K562 (cell line): ENCODE measurements around the gene GSC. TPM values are rescaled to one million over a fixed set of nuclear protein-coding genes. Genes with fewer than 3 reads are reported as not detected.

Experiments
- ATAC-seq: fragments of 200-7000 bp; cut with Tn5 transposase; 3 replicates; pipeline ENCODE4 v1.9.1; 2020; ENCODE audit warnings: moderate library complexity
- BruUV-seq: library from RNA; stranded (reverse); fragments of 400-500 nt; replicated peaks from 2 replicates; lab custom pipeline; 2021; lab: Mats Ljungman, UMichigan
- CTCF ChIA-PET: fragments of 300-600 bp; formaldehyde crosslinking; extraction: SDS; loops from one replicate; lab custom pipeline; 2021; ENCODE audit warnings: low intra/inter-chr PET ratio; lab: Yijun Ruan, JAX
- POLR2A ChIA-PET: fragments of 300-600, 350-650 bp; sonication (Branson Sonifier 250); formaldehyde crosslinking; extraction: SDS; loops from one replicate; lab custom pipeline; 2021; ENCODE audit warnings: antibody characterized with exemption, inconsistent platforms; lab: Yijun Ruan, JAX
- DNase-seq, 4 experiments: peaks; one replicate each; pipeline versions ENCODE4 v3.0.0 to v3.0.0-alpha.2; 2011 to 2018; ENCODE audit warnings: low spot score in 3 of 4, mixed read lengths in 3 of 4; ENCODE audit errors: extremely low read depth in 1 of 4
- FAIRE-seq: peaks from 2 replicates; lab custom pipeline; 2011; peaks lifted over from hg19 to GRCh38; lab: Jason Lieb, UNC
- H2AFZ ChIP-seq: 2 replicates; pipeline ENCODE4 v1.6.0; 2011; ENCODE audit warnings: low read depth, low read length, control low read depth, inconsistent platforms
- H3K27ac ChIP-seq: fragments of 200-600 bp; 3 replicates; pipeline ENCODE4 v1.8.0; 2011; ENCODE audit warnings: low read depth, mild to moderate bottlenecking, control low read depth, inconsistent platforms, low read length, moderate library complexity, mixed read lengths; ENCODE audit errors: extremely low read depth
- H3K27me3 ChIP-seq, 2 experiments: fragments of 300-600 bp in 1 of 2; 2 replicates in 1 of 2; 3 replicates in 1 of 2; pipeline versions ENCODE4 v1.6.0 to v1.8.0; 2011; ENCODE audit warnings: inconsistent platforms in 2 of 2, low read length in 2 of 2, mild to moderate bottlenecking in 1 of 2, mixed read lengths in 1 of 2, moderate library complexity in 1 of 2; ENCODE audit not compliant: control insufficient read depth in 2 of 2, insufficient read depth in 2 of 2
- H3K36me3 ChIP-seq: fragments of 300-600 bp; 3 replicates; pipeline ENCODE4 v1.8.0; 2011; ENCODE audit warnings: mild to moderate bottlenecking, low read length, inconsistent platforms; ENCODE audit not compliant: control insufficient read depth, insufficient read depth
- H3K4me1 ChIP-seq, 2 experiments: fragments of 200-600 bp in 1 of 2; replicated peaks in 1 of 2; 2 replicates in 1 of 2; 3 replicates in 1 of 2; pipeline versions ENCODE4 v1.5.1 to v1.8.0; 2011; ENCODE audit warnings: inconsistent platforms in 2 of 2, low read length in 2 of 2, mild to moderate bottlenecking in 1 of 2, mixed read lengths in 1 of 2, moderate library complexity in 1 of 2; ENCODE audit not compliant: control insufficient read depth in 2 of 2, insufficient read depth in 2 of 2
- H3K4me2 ChIP-seq: 2 replicates; pipeline ENCODE4 v1.6.1; 2011; ENCODE audit warnings: low read length, control low read depth, inconsistent platforms, mixed read lengths; ENCODE audit not compliant: insufficient read depth
- H3K4me3 ChIP-seq: fragments of 200-600 bp; sonication (generic), shearing (Covaris generic); 2 replicates; pipeline ENCODE4 v1.5.1; 2016; ENCODE audit warnings: control low read depth, inconsistent platforms
- H3K79me2 ChIP-seq: fragments of 200-600 bp; 3 replicates; pipeline ENCODE4 v1.8.0; 2011; ENCODE audit warnings: low read length, inconsistent platforms; ENCODE audit not compliant: control insufficient read depth, insufficient read depth
- H3K9ac ChIP-seq, 2 experiments: 2 replicates each; pipeline versions ENCODE4 v1.6.0 to v1.6.1; 2011; ENCODE audit warnings: low read depth in 2 of 2, low read length in 2 of 2, control low read depth in 1 of 2, inconsistent platforms in 1 of 2, mild to moderate bottlenecking in 1 of 2, mixed read lengths in 1 of 2; ENCODE audit not compliant: insufficient read depth in 1 of 2
- H3K9me1 ChIP-seq: one replicate; pipeline ENCODE4 v1.6.0; 2011; ENCODE audit warnings: inconsistent platforms, mild to moderate bottlenecking, low read length, moderate library complexity; ENCODE audit not compliant: control insufficient read depth, insufficient read depth
- H3K9me3 ChIP-seq: replicated peaks from 2 replicates; pipeline ENCODE4 v1.5.1; 2011; ENCODE audit warnings: low read depth, low read length, inconsistent platforms; ENCODE audit not compliant: control insufficient read depth, insufficient read depth
- H4K20me1 ChIP-seq: replicated peaks from 2 replicates; pipeline ENCODE4 v1.6.1; 2011; ENCODE audit warnings: low read length, inconsistent platforms, mixed read lengths; ENCODE audit not compliant: control insufficient read depth, insufficient read depth
- CBX1 ChIP-seq: sonication (generic); IDR thresholded peaks from 2 replicates; pipeline ENCODE4 v1.6.1; 2016; ENCODE audit warnings: antibody characterized with exemption, low read depth, mild to moderate bottlenecking
- GMEB1 ChIP-seq: fragments of 250-450 bp; sonication (Bioruptor Pico); IDR thresholded peaks from 2 replicates; pipeline ENCODE4 v1.4.0; 2020; ENCODE audit warnings: mild to moderate bottlenecking
- HNRNPK ChIP-seq: fragments of 200-400 bp; formaldehyde crosslinking; IDR thresholded peaks from one replicate; pipeline ENCODE4 v1.6.1; 2018; ENCODE audit warnings: mild to moderate bottlenecking, low read depth, low read length; ENCODE audit not compliant: poor library complexity, severe bottlenecking
- KAT7 ChIP-seq: sonication (generic); formaldehyde crosslinking; IDR thresholded peaks from 2 replicates; pipeline ENCODE4 v1.8.0; 2022; ENCODE audit warnings: missing genetic modification reagents, mild to moderate bottlenecking, borderline replicate concordance
- MLX ChIP-seq, 2 experiments: fragments of 450-650 bp in 1 of 2; sonication (generic) in 1 of 2; formaldehyde crosslinking; conservative IDR thresholded peaks; 2 replicates each; pipeline versions ENCODE4 v1.4.0 to v1.8.1; 2020 to 2022; ENCODE audit warnings: mild to moderate bottlenecking in 1 of 2, missing genetic modification reagents in 1 of 2
- WGBS: fragments of 100-300 bp; shearing (Covaris generic); methylation state at CpG from one replicate; pipeline ENCODE4 v1.1.6; 2016; ENCODE audit warnings: low coverage, mixed read lengths; ENCODE audit not compliant: insufficient coverage; ENCODE audit errors: missing lambda C conversion rate; 5-methylcytosine and 5-hydroxymethylcytosine counted together
- in situ Hi-C: fragments of 300-500 bp; cut with MboI; formaldehyde crosslinking; loops from 4 replicates; pipeline ENCODE4 v1.15.0; 2018; ENCODE audit warnings: inconsistent platforms, mixed read lengths
- intact Hi-C: fragments of 100-400 bp; cut with micrococcal nuclease; formaldehyde crosslinking; loops from 2 replicates; pipeline ENCODE4 v1.14.2; 2022
- polyA plus RNA-seq, 8 experiments: library from polyadenylated mRNA; depleted of rRNA in 4 of 8; stranded (reverse) in 5 of 8; unstranded in 3 of 8; fragments of >200 nt; fragmentation: Nextera tagmentation in 2 of 8; fragmentation: Illumina TruSeq in 1 of 8; extraction: Ambion mirVana in 2 of 8; extraction: Trizol in 1 of 8; gene quantifications; 2 replicates each; pipeline versions ENCODE4 v1.2.1 to v1.2.3, GENCODE V29; 2011 to 2014; ENCODE audit warnings: inconsistent platforms in 1 of 8, missing spikeins in 1 of 8
- total RNA-seq, 7 experiments: library from RNA; depleted of rRNA in 6 of 7; stranded (reverse); fragments of >200 nt in 6 of 7; fragmentation: Illumina TruSeq in 2 of 7; extraction: Trizol in 2 of 7; gene quantifications; 2 replicates each; pipeline versions ENCODE4 v1.2.1 to v1.2.3, GENCODE V29; 2011 to 2021; ENCODE audit warnings: low replicate concordance in 1 of 7
- TF ChIP-seq, protein P1 (sequence below): sonication (generic); formaldehyde crosslinking; IDR thresholded peaks from 2 replicates; pipeline ENCODE4 v1.8.1; 2023; ENCODE audit warnings: mild to moderate bottlenecking, missing genetic modification reagents

GSC gene
- total and polyA plus RNA-seq, 9 of the 15 experiments (the other 6 are each of a cell fraction or from before 2014, with no cell fraction given), result not detected

- BruUV-seq, result no TSS peak
- Histone ChIP-seq H3K79me2 (no peaks in the 10 kb centered on the region), H3K9me3 (no peaks in the 10 kb centered on the region), H3K27ac (no peak overlapping the region), H3K27me3 (peaks cover 0 to 49% of the 10 kb centered on the region in 2 experiments; a peak in 4 of 5 replicates), H3K36me3 (no peaks in the 10 kb centered on the region), H3K9ac (no peak overlapping the region), H3K4me3 (no peak overlapping the region), H3K9me1 (no peaks in the 10 kb centered on the region), H4K20me1 (no peaks in the 10 kb centered on the region), H3K4me1 (peaks cover 0 to 5% of the 10 kb centered on the region in 2 experiments; a peak in 2 of 5 replicates), H2AFZ (no peak overlapping the region), H3K4me2 (no peak overlapping the region)
- TF ChIP-seq HNRNPK, result no peak
- no peak for TF ChIP-seq CBX1
- no peak for TF ChIP-seq KAT7 (CRISPR knock-in tag)
- TF ChIP-seq GMEB1 (CRISPR knock-in tag), result no peak
- TF ChIP-seq MLX (CRISPR knock-in tag; conservative IDR thresholded peaks at IDR 0.05), result no peak
- TF ChIP-seq, protein P1, sequence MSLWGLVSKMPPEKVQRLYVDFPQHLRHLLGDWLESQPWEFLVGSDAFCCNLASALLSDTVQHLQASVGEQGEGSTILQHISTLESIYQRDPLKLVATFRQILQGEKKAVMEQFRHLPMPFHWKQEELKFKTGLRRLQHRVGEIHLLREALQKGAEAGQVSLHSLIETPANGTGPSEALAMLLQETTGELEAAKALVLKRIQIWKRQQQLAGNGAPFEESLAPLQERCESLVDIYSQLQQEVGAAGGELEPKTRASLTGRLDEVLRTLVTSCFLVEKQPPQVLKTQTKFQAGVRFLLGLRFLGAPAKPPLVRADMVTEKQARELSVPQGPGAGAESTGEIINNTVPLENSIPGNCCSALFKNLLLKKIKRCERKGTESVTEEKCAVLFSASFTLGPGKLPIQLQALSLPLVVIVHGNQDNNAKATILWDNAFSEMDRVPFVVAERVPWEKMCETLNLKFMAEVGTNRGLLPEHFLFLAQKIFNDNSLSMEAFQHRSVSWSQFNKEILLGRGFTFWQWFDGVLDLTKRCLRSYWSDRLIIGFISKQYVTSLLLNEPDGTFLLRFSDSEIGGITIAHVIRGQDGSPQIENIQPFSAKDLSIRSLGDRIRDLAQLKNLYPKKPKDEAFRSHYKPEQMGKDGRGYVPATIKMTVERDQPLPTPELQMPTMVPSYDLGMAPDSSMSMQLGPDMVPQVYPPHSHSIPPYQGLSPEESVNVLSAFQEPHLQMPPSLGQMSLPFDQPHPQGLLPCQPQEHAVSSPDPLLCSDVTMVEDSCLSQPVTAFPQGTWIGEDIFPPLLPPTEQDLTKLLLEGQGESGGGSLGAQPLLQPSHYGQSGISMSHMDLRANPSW (CRISPR knock-in tag), result no peak
- FAIRE-seq (no peak), ATAC-seq (no peak), DNase-seq (no peak)
- intact Hi-C loops, result no loop called here
- 1% methylated on average over 14 of the region's 26 CpGs for WGBS
- POLR2A ChIA-PET, result no interaction called here
- CTCF ChIA-PET, result no interaction called here
- in situ Hi-C loops, result no loop called here
These were observed 1.8 kb downstream of the GSC start for GRCh38 chr14:94768141-94768520.
